Neural progenitor cell (in vitro differentiated cells): Measurements from ENCODE around the gene EPHB3. TPM values are rescaled to one million over a fixed set of nuclear protein-coding genes. Genes with fewer than 3 reads are reported as not detected.
A peak's percentile ranks its signal among the peaks of the same experiment; 100 is the strongest.

Source experiments
- DNase-seq: peaks from one replicate; pipeline ENCODE4 v3.0.0-alpha.2; 2016; ENCODE audit warnings: low spot score
- H2AFZ ChIP-seq: fragments of 200-600 bp; sonication (generic); replicated peaks from 2 replicates; pipeline ENCODE4 v1.6.1; 2016; ENCODE audit warnings: antibody characterized with exemption
- H3F3A ChIP-seq: fragments of 200-600 bp; sonication (generic); 2 replicates; pipeline ENCODE4 v1.6.1; 2016; ENCODE audit warnings: antibody characterized with exemption, low read depth
- H3K27ac ChIP-seq: fragments of 200-600 bp; sonication (generic); 2 replicates; pipeline ENCODE4 v1.5.1; 2016; ENCODE audit warnings: mild to moderate bottlenecking
- H3K27me3 ChIP-seq: fragments of 200-600 bp; sonication (generic); 2 replicates; pipeline ENCODE4 v1.6.1; 2016; ENCODE audit warnings: mild to moderate bottlenecking, moderate library complexity
- H3K36me3 ChIP-seq: fragments of 200-600 bp; sonication (generic); 2 replicates; pipeline ENCODE4 v1.5.1; 2016
- H3K4me1 ChIP-seq: fragments of 200-600 bp; sonication (generic); 2 replicates; pipeline ENCODE4 v1.6.1; 2016; ENCODE audit warnings: mixed run types
- H3K4me2 ChIP-seq: fragments of 200-600 bp; sonication (generic); 2 replicates; pipeline ENCODE4 v1.6.1; 2016
- H3K4me3 ChIP-seq: fragments of 200-600 bp; sonication (generic); 2 replicates; pipeline ENCODE4 v1.5.1; 2016
- H3K79me2 ChIP-seq: fragments of 200-600 bp; sonication (generic); 2 replicates; pipeline ENCODE4 v1.6.1; 2016; ENCODE audit warnings: low read depth
- H3K9ac ChIP-seq: fragments of 200-600 bp; sonication (generic); 2 replicates; pipeline ENCODE4 v1.6.1; 2016
- H3K9me3 ChIP-seq: fragments of 200-600 bp; sonication (generic); 2 replicates; pipeline ENCODE4 v1.5.1; 2016; ENCODE audit warnings: low read depth
- H4K20me1 ChIP-seq: fragments of 200-600 bp; sonication (generic); 2 replicates; pipeline ENCODE4 v1.6.1; 2016; ENCODE audit warnings: low read depth
- H3K27ac Mint-ChIP-seq: 3 replicates; pipeline ENCODE4 v1.8.0; 2021; ENCODE audit warnings: mixed read lengths
- H3K27me3 Mint-ChIP-seq: 2 replicates; pipeline ENCODE4 v1.8.0; 2022; ENCODE audit warnings: low read depth, mild to moderate bottlenecking, inconsistent platforms, moderate library complexity, mixed read lengths; ENCODE audit not compliant: insufficient read depth
- H3K36me3 Mint-ChIP-seq: 3 replicates; pipeline ENCODE4 v1.8.0; 2021; ENCODE audit warnings: mixed read lengths
- H3K4me1 Mint-ChIP-seq: 3 replicates; pipeline ENCODE4 v1.8.0; 2021; ENCODE audit warnings: mixed read lengths
- H3K4me3 Mint-ChIP-seq: 3 replicates; pipeline ENCODE4 v1.8.0; 2021; ENCODE audit warnings: mild to moderate bottlenecking, moderate library complexity, mixed read lengths
- H3K9me3 Mint-ChIP-seq: 3 replicates; pipeline ENCODE4 v1.8.0; 2020; ENCODE audit warnings: mixed read lengths
- CTCF ChIP-seq: fragments of 200-600 bp; sonication (generic); IDR thresholded peaks from 2 replicates; pipeline ENCODE4 v1.5.1; 2017; ENCODE audit warnings: antibody characterized with exemption, mild to moderate bottlenecking
- EZH2 ChIP-seq: fragments of 200-600 bp; sonication (generic); IDR thresholded peaks from 2 replicates; pipeline ENCODE4 v1.6.1; 2017; ENCODE audit warnings: antibody characterized with exemption, mild to moderate bottlenecking, moderate library complexity
- EZH2phosphoT487 ChIP-seq: fragments of 200-600 bp; sonication (generic); IDR thresholded peaks from 2 replicates; pipeline ENCODE4 v1.6.1; 2017; ENCODE audit warnings: antibody characterized with exemption
- total RNA-seq: library from RNA; depleted of rRNA; stranded (reverse); fragments of >200 nt; gene quantifications from 2 replicates; pipeline ENCODE4 v1.2.3, GENCODE V29; 2015; ENCODE audit warnings: low replicate concordance

EPHB3 gene
- total RNA-seq, 1 donor from 2014 or later, result 2.3 TPM

GRCh38 chr3:184532940-184533732 is 28.4 kb upstream of the EPHB3 start:
- Mint-ChIP-seq H3K36me3 (no peaks in the 10 kb centered on the region), H3K27me3 (peaks cover 16% of the 10 kb centered on the region), H3K4me1 (peaks cover 3% of the 10 kb centered on the region), H3K4me3 (no peak overlapping the region), H3K9me3 (no peaks in the 10 kb centered on the region), H3K27ac (no peak overlapping the region)
- peaks cover 8% of the 10 kb centered on the region for H3K4me1 ChIP-seq
- TF ChIP-seq CTCF, result no peak
- no peak for TF ChIP-seq EZH2phosphoT487
- no peak for TF ChIP-seq EZH2
- H3K36me3 ChIP-seq, result no peaks in the 10 kb centered on the region
- H2AFZ ChIP-seq, result no peak overlapping the region
- no peak for DNase-seq
- H3K27ac ChIP-seq, result no peak overlapping the region
- no peak overlapping the region for H3K4me3 ChIP-seq
- H3K4me2 ChIP-seq, result no peak overlapping the region
- H3F3A ChIP-seq, result peaks cover 2% of the 10 kb centered on the region
- H3K79me2 ChIP-seq, result no peaks in the 10 kb centered on the region
- no peaks in the 10 kb centered on the region for H3K27me3 ChIP-seq
- H3K9me3 ChIP-seq, result no peaks in the 10 kb centered on the region
- H3K9ac ChIP-seq, result no peak overlapping the region
- H4K20me1 ChIP-seq, result no peaks in the 10 kb centered on the region

DNA sequence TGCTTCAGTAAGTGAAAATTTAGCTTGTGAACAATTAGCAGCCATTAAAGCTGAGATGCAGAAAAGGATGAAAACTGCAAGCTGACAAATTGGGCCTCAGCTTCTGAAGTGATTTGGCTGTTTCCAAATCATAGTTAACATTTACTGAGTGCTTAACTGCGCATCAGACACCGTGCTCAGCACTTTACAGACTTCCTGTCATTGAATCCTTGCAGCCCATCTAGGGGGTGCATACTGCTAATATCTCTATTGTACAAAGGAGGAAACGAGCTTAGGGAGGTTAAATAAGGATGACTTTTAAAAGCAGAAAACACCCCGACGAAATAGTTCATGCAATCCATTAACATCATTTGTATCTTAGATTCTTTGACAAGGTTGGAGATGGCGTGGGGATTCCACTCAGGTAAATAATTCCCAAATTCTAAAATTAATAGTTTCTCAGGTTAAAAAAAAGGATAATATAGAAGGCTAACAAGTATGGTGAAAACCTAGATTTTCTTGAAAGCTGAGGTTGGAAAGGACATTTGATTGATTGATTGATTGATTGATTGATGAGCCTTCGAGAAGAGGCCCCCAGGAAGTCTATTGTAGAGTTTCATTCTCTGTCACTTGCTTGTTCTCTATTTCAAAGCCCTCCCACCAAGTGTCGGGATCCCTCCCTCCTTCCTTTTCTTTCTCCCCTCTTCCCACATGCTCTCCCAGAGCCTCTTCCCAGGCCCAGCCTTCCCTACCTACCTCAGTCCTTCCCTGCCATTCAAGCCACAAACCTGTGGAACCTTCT is 23.5 kb upstream of the EPHB3 start:
- H3K79me2 ChIP-seq, result no peaks in the 10 kb centered on the region
- peaks cover 13% of the 10 kb centered on the region for H3F3A ChIP-seq
- H3K4me3 Mint-ChIP-seq, result no peak overlapping the region
- H3K4me2 ChIP-seq, result peak overlapping the region; percentile 48
- no peak overlapping the region for H3K27ac ChIP-seq
- H3K9ac ChIP-seq, result no peak overlapping the region
- no peaks in the 10 kb centered on the region for H3K9me3 Mint-ChIP-seq
- peaks cover 10% of the 10 kb centered on the region for H3K4me1 Mint-ChIP-seq
- TF ChIP-seq CTCF (no peak), EZH2 (no peak), EZH2phosphoT487 (no peak)
- no peaks in the 10 kb centered on the region for H3K36me3 Mint-ChIP-seq
- H4K20me1 ChIP-seq, result no peaks in the 10 kb centered on the region
- peaks cover 11% of the 10 kb centered on the region for H3K27me3 Mint-ChIP-seq
- DNase-seq, result peak; percentile 46
- H3K36me3 ChIP-seq, result no peaks in the 10 kb centered on the region
- H2AFZ ChIP-seq, result no peak overlapping the region
- H3K4me3 ChIP-seq, result no peak overlapping the region
- H3K27me3 ChIP-seq, result peaks cover 7% of the 10 kb centered on the region
- no peaks in the 10 kb centered on the region for H3K9me3 ChIP-seq
- peaks cover 18% of the 10 kb centered on the region for H3K4me1 ChIP-seq
- H3K27ac Mint-ChIP-seq, result no peak overlapping the region

DNA sequence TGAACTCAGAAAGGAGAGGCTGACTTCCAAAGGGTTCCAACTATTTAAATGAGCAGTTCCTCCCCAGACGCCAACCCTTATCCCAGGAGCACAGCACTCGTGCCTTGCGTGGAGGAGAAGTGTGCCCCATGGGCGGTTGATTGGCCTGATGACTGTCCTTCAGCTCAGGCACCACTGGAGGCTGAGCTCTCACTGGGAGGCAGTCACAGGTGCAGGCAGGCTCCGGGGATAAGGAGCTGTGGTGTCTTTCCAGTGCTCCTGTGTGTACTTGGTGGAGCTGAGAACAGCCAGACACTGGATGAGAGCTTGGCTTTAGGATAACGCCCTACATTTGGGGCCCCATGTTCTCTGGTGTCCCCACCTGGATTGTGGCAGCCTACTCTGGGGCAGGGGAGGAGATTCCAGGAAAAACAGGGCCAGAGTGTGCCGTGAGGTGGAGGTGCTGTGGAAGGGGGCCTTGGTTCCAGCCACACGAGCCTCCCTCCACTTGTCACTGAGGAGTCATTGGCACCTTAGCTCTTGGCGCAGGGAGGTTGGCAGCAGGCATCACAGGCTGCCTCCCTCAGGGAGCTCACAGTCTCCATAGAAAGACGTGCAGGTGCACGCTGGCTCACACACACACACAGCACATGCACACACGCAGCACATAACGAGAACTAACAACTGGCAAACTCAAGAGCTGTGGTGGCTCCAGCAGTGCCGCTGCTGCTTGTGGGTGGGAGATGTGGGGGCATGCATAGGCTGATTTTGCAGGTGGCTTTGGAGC is 22.7 kb upstream of the EPHB3 start:
- Histone ChIP-seq H3K4me2 (peak overlapping the region; percentile 48), H3K4me3 (no peak overlapping the region), H3K36me3 (no peaks in the 10 kb centered on the region), H2AFZ (no peak overlapping the region), H3K27me3 (peaks cover 15% of the 10 kb centered on the region), H4K20me1 (no peaks in the 10 kb centered on the region), H3K9ac (no peak overlapping the region), H3K9me3 (no peaks in the 10 kb centered on the region), H3K4me1 (peaks cover 18% of the 10 kb centered on the region), H3F3A (peaks cover 13% of the 10 kb centered on the region), H3K79me2 (no peaks in the 10 kb centered on the region), H3K27ac (no peak overlapping the region)
- Mint-ChIP-seq H3K9me3 (no peaks in the 10 kb centered on the region), H3K27me3 (peaks cover 19% of the 10 kb centered on the region), H3K4me1 (peaks cover 12% of the 10 kb centered on the region), H3K4me3 (no peak overlapping the region), H3K36me3 (no peaks in the 10 kb centered on the region), H3K27ac (no peak overlapping the region)
- TF ChIP-seq EZH2phosphoT487 (no peak), CTCF (no peak), EZH2 (no peak)
- DNase-seq, result no peak
